HepG2 (cell line): ENCODE measurements around the gene STRN4.

Source experiments
- HDAC6 ChIP-seq: fragments of 200-600 bp; sonication (generic); IDR thresholded peaks from 2 replicates; pipeline ENCODE4 v1.7.0; 2017; ENCODE audit warnings: mild to moderate bottlenecking, antibody characterized with exemption, low read length, low read depth
- KLF9 ChIP-seq: IDR thresholded peaks from 2 replicates; pipeline ENCODE4 v1.6.1; 2016; ENCODE audit warnings: low read depth
- RXRA ChIP-seq: sonication (generic); formaldehyde crosslinking; IDR thresholded peaks from 2 replicates; pipeline ENCODE4 v1.5.1; 2020; ENCODE audit warnings: missing genetic modification reagents
- ZNF589 ChIP-seq: sonication (generic); formaldehyde crosslinking; conservative IDR thresholded peaks from 2 replicates; pipeline ENCODE4 v1.8.0; 2022; ENCODE audit warnings: mild to moderate bottlenecking, moderate library complexity, missing genetic modification reagents

- TF ChIP-seq KLF9 (CRISPR knock-in tag) (no peak), HDAC6 (no peak), ZNF589 (CRISPR knock-in tag) (no peak), RXRA (CRISPR knock-in tag) (no peak)
These were observed 58.7 kb downstream of the STRN4 start for GRCh38 chr19:46687438-46688145.
